Heart left ventricle (tissue), 16 donors: ENCODE data around the gene FOXN3. TPM values are rescaled to one million over a fixed set of nuclear protein-coding genes. Genes with fewer than 3 reads are reported as not detected.
A peak's percentile ranks its signal among the peaks of the same experiment; 100 is the strongest.

ENCODE experiments used
- ATAC-seq, 4 donors: fragments of 200-7000 bp; cut with Tn5 transposase; one replicate each; pipeline ENCODE4 v1.9.1; 2020 to 2022; ENCODE audit warnings: moderate library complexity in 4 of 4, mild to moderate bottlenecking in 3 of 4, moderate number of reproducible peaks in 1 of 4
- DNase-seq, 5 donors: peaks; one replicate each; pipeline ENCODE4 v3.0.0-alpha.2; 2020
- H3K27ac ChIP-seq, 12 donors: fragments of 200-600 bp; sonication (generic) in 4 of 12; one replicate each; pipeline versions ENCODE4 v1.5.0 to v1.8.0; 2016 to 2022; ENCODE audit warnings: mild to moderate bottlenecking in 2 of 12
- H3K27me3 ChIP-seq, 9 donors: fragments of 200-600 bp; sonication (generic) in 2 of 9; one replicate each; pipeline versions ENCODE4 v1.5.1 to v1.8.0; 2016 to 2022; ENCODE audit warnings: mild to moderate bottlenecking in 3 of 9
- H3K36me3 ChIP-seq, 9 donors: fragments of 200-600 bp; sonication (generic) in 2 of 9; one replicate each; pipeline versions ENCODE4 v1.5.0 to v1.8.0; 2018 to 2022; ENCODE audit warnings: mild to moderate bottlenecking in 2 of 9
- H3K4me1 ChIP-seq, 12 donors: fragments of 200-600 bp; sonication (generic) in 4 of 12; one replicate each; pipeline versions ENCODE4 v1.5.0 to v1.8.0; 2016 to 2022; ENCODE audit warnings: mild to moderate bottlenecking in 3 of 12
- H3K4me3 ChIP-seq, 12 donors: fragments of 200-600 bp; sonication (generic) in 4 of 12; one replicate each; pipeline versions ENCODE4 v1.5.0 to v1.8.0; 2017 to 2022; ENCODE audit warnings: mild to moderate bottlenecking in 9 of 12, moderate library complexity in 4 of 12
- H3K9me3 ChIP-seq, 12 donors: fragments of 200-600 bp; sonication (generic) in 4 of 12; one replicate each; pipeline versions ENCODE4 v1.5.0 to v1.8.0; 2016 to 2022; ENCODE audit warnings: mild to moderate bottlenecking in 1 of 12
- POLR2A ChIP-seq, 2 donors: fragments of 450-650 bp; IDR thresholded peaks; one replicate each; pipeline ENCODE4 v1.6.1; 2017; ENCODE audit warnings: antibody characterized with exemption in 2 of 2, mild to moderate bottlenecking in 2 of 2, moderate library complexity in 2 of 2
- WGBS, 4 donors: extraction: QIAGEN DNeasy Blood & Tissue Kit in 2 of 4; methylation state at CpG; one replicate each; pipeline versions ENCODE4 v1.1.5 to v1.1.7; 2013 to 2018; 5-methylcytosine and 5-hydroxymethylcytosine counted together
- intact Hi-C, 10 donors: fragments of 100-400 bp; cut with DNase I; formaldehyde crosslinking; loops; one replicate each; pipeline versions ENCODE4 v1.11.1 to v1.14.2; 2022
- polyA plus RNA-seq, 2 donors: library from polyadenylated mRNA; stranded (reverse); fragments of 200-250 nt; gene quantifications; one replicate each; pipeline ENCODE4 v1.2.3, GENCODE V29; 2013
- total RNA-seq, 9 donors: library from RNA; depleted of rRNA in 2 of 9; stranded (reverse); fragments of >200 nt in 2 of 9; fragmentation: NEBNext Ultra II Directional in 3 of 9; extraction: Animal tissue kit (Norgen Biotek cat#: 25700) in 3 of 9; gene quantifications; one replicate each; pipeline versions ENCODE4 v1.1.0 to v1.2.4, GENCODE V29; 2016 to 2023
- TF ChIP-seq, protein P1 (sequence below), 12 donors: fragments of 200-600 bp; sonication (generic) in 4 of 12; IDR thresholded peaks; one replicate each; pipeline versions ENCODE4 v1.5.0 to v1.8.0; 2018 to 2022; ENCODE audit warnings: antibody characterized with exemption in 12 of 12, mild to moderate bottlenecking in 5 of 12
- donor health status: ischemic (EF 13 %, LVEDD 7.1; RV severe dilation, severe dysfunction).
- donor health status: healthy with polysubstance abuse.
- donor health status: DM: no; HTN: yes; CAD: no.
- donor health status: DM: no; HTN: no; CAD: no.
- donor health status: ischemic (EF 25% LVEDD 6.9; RV normal size, moderate dysfunction).
- donor health status: ischemic (EF 25% LVEDD 5.7; RV mildly dilated, moderate dysfunction).
- donor health status: healthy.
- donor health status: DM: yes; HTN: yes; CAD: no.
- donor health status: ischemic (EF 35%, LVEDD 5.7; RV mildly dilated, moderate dysfunction).
- donor health status: nonischemic (EF 11% LVEDD 7.7; RV severe dilation, severe dysfunction).
- donor health status: DM: yes; HTN: yes; CAD: no.
- donor health status: PGD.
- donor health status: ischemic (EF 29% LVEDD 5.4; RV normal size, mild dysfunction).
- donor health status: nonischemic (EF 23%, LVEDD 6.1; RV moderate dilation, normal function).

FOXN3 gene
- total and polyA plus RNA-seq, 11 donors: 24.4 to 161 (median 111) TPM

- Histone ChIP-seq H3K36me3 (no peaks in the 10 kb centered on the region), H3K4me1 (peaks cover 0 to 52% (median 24%) of the 10 kb centered on the region in 12 donors), H3K27ac (peak overlapping the region in 2 of 12 donors; percentile 15 to 28), H3K9me3 (peaks cover 0 to 3% (median 0%) of the 10 kb centered on the region in 12 donors), H3K4me3 (no peak overlapping the region), H3K27me3 (no peaks in the 10 kb centered on the region)
- TF ChIP-seq POLR2A (IDR thresholded peaks at IDR 0.05): no peak
- TF ChIP-seq, protein P1, sequence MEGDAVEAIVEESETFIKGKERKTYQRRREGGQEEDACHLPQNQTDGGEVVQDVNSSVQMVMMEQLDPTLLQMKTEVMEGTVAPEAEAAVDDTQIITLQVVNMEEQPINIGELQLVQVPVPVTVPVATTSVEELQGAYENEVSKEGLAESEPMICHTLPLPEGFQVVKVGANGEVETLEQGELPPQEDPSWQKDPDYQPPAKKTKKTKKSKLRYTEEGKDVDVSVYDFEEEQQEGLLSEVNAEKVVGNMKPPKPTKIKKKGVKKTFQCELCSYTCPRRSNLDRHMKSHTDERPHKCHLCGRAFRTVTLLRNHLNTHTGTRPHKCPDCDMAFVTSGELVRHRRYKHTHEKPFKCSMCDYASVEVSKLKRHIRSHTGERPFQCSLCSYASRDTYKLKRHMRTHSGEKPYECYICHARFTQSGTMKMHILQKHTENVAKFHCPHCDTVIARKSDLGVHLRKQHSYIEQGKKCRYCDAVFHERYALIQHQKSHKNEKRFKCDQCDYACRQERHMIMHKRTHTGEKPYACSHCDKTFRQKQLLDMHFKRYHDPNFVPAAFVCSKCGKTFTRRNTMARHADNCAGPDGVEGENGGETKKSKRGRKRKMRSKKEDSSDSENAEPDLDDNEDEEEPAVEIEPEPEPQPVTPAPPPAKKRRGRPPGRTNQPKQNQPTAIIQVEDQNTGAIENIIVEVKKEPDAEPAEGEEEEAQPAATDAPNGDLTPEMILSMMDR (IDR thresholded peaks at IDR 0.05): no peak
- ATAC-seq (peak in 2 of 4 donors; percentile 24 to 51), DNase-seq (peak in 2 of 5 donors; percentile 21 to 33)
- intact Hi-C loops: no loop called here
- WGBS, 4 donors: 40 to 46% (median 42%) methylated on average over 8 of the region's 8 CpGs
These were observed 160.8 kb downstream of the FOXN3 start for GRCh38 chr14:89256283-89256682.

- H3K9me3 ChIP-seq: peaks cover 0 to 3% (median 0%) of the 10 kb centered on the region in 12 donors
- TF ChIP-seq, protein P1 (IDR thresholded peaks at IDR 0.05): no peak
- TF ChIP-seq POLR2A (IDR thresholded peaks at IDR 0.05): no peak
- intact Hi-C loops: no loop called here
- no peaks in the 10 kb centered on the region for H3K27me3 ChIP-seq
- H3K27ac ChIP-seq: peak overlapping the region in 2 of 12 donors; percentile 15 to 28
- 45 to 78% (median 53%) methylated on average over 2 to 3 of the region's 3 CpGs for WGBS, 4 donors
- no peaks in the 10 kb centered on the region for H3K36me3 ChIP-seq
- peak in 1 of 5 donors; percentile 34 for DNase-seq
- peaks cover 0 to 52% (median 24%) of the 10 kb centered on the region in 12 donors for H3K4me1 ChIP-seq
- ATAC-seq: peak; percentile 29 to 65 (median 57)
- no peak overlapping the region for H3K4me3 ChIP-seq
These were observed 161.2 kb downstream of the FOXN3 start for GRCh38 chr14:89255852-89256251.

GRCh38 chr14:89255012-89255411 lies 162.0 kb downstream of the FOXN3 start:
- Histone ChIP-seq H3K9me3 (peaks cover 0 to 3% (median 0%) of the 10 kb centered on the region in 12 donors), H3K36me3 (no peaks in the 10 kb centered on the region), H3K27me3 (no peaks in the 10 kb centered on the region), H3K4me3 (no peak overlapping the region), H3K27ac (peak overlapping the region in 1 of 12 donors; percentile 16), H3K4me1 (peaks cover 0 to 46% (median 24%) of the 10 kb centered on the region in 12 donors)
- ATAC-seq (no peak), DNase-seq (no peak)
- WGBS, 4 donors: 94 to 98% (median 96%) methylated on average over 9 of the region's 9 CpGs
- TF ChIP-seq, protein P1 (IDR thresholded peaks at IDR 0.05): no peak
- no peak for TF ChIP-seq POLR2A (IDR thresholded peaks at IDR 0.05)
- intact Hi-C loops: no loop called here

DNA sequence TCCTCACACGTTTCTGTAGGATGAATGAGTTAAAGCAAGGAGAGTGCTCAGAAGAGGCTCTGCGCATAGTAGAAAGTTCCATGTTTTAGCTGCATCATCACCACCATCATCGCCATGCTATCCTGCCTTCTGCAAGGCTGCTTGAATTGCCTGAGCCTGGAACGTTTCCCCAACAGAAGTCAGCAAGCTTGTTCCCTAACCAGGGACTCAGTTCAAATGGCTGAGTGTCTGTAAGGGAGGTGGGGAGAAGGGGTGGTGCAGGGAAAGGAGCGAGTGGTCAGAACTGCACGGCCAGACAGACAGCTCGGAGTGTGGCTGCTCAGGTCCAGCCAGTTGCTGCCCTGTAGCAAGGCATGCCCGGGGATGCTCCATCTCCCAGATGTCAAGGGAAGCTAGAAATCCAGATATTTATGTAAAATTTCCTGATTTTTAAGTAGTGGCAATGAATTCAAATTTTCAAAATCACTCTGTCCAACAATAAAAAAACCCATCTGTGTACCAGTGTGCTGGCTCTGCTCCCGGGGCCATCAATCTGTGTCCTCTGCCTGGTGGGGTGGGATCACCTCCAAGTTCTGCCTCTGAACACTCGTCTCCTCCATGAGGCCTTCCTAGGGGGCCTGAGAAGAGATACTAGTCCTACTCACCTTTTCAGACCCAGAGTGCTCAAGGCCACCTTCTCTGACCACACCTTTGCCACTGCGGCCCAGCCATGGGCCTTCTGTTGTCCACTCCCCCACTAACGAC lies 162.7 kb downstream of the FOXN3 start:
- peaks cover 0 to 49% (median 27%) of the 10 kb centered on the region in 12 donors for H3K4me1 ChIP-seq
- TF ChIP-seq POLR2A (IDR thresholded peaks at IDR 0.05): no peak
- TF ChIP-seq, protein P1 (IDR thresholded peaks at IDR 0.05): no peak
- intact Hi-C loops: loop anchor here in 1 of 10 donors (5.0 kb wide), 1 partner anchor 67 kb away; no protein-coding TSS in a partner anchor

More for the DNA sequence above, 162.7 kb downstream of the FOXN3 start:
- Histone ChIP-seq H3K27me3 (no peaks in the 10 kb centered on the region), H3K36me3 (no peaks in the 10 kb centered on the region), H3K27ac (peak overlapping the region in 1 of 12 donors; percentile 16), H3K9me3 (peaks cover 0 to 3% (median 0%) of the 10 kb centered on the region in 12 donors), H3K4me3 (no peak overlapping the region)
- DNase-seq (no peak), ATAC-seq (no peak)
- 84 to 88% (median 87%) methylated on average over 12 of the region's 12 CpGs for WGBS, 4 donors
